Thoracic aorta (tissue), 2 donors: Measurements from ENCODE around the gene C6orf118. TPM values are rescaled to one million over a fixed set of nuclear protein-coding genes. Genes with fewer than 3 reads are reported as not detected.

ENCODE experiments used
- ATAC-seq: fragments of 150-250 bp; one replicate; pipeline ENCODE4 v1.8.0; 2017; ENCODE audit warnings: low read depth; ENCODE audit not compliant: insufficient number of reproducible peaks, low FRiP score
- DNase-seq: peaks from one replicate; pipeline ENCODE4 v3.0.0-alpha.2; 2020; ENCODE audit warnings: low spot score
- H3K27ac ChIP-seq, 2 donors: fragments of 200-600 bp; sonication (generic); 1 replicate in 1 of 2; 2 replicates in 1 of 2; pipeline ENCODE4 v1.5.1; 2016; ENCODE audit warnings: mild to moderate bottlenecking in 2 of 2, moderate library complexity in 2 of 2
- H3K27me3 ChIP-seq: fragments of 200-600 bp; sonication (generic); replicated peaks from 2 replicates; pipeline ENCODE4 v1.6.0; 2016; ENCODE audit warnings: mild to moderate bottlenecking; ENCODE audit not compliant: insufficient read depth
- H3K36me3 ChIP-seq: fragments of 200-600 bp; sonication (generic); one replicate; pipeline ENCODE4 v1.5.1; 2016
- H3K4me1 ChIP-seq, 2 donors: fragments of 200-600 bp; sonication (generic); 1 replicate in 1 of 2; 2 replicates in 1 of 2; pipeline versions ENCODE4 v1.5.1 to v1.6.0; 2016; ENCODE audit warnings: low read depth in 2 of 2, mild to moderate bottlenecking in 1 of 2; ENCODE audit not compliant: control insufficient read depth in 1 of 2
- H3K4me3 ChIP-seq: fragments of 200-600 bp; sonication (generic); 2 replicates; pipeline ENCODE4 v1.5.1; 2016; ENCODE audit warnings: mild to moderate bottlenecking
- H3K9me3 ChIP-seq: fragments of 200-600 bp; sonication (generic); 2 replicates; pipeline ENCODE4 v1.5.1; 2016
- total RNA-seq, 2 donors: library from RNA; depleted of rRNA; stranded (reverse); fragments of >200 nt; gene quantifications; one replicate each; pipeline versions ENCODE4 v1.1.0 to v1.2.3, GENCODE V29; 2016
- TF ChIP-seq, protein P1 (sequence below): fragments of 200-600 bp; sonication (generic); IDR thresholded peaks from one replicate; pipeline ENCODE4 v1.5.1; 2019; ENCODE audit warnings: antibody characterized with exemption

C6orf118 gene
- total RNA-seq, 2 donors from 2014 or later: not detected

DNA sequence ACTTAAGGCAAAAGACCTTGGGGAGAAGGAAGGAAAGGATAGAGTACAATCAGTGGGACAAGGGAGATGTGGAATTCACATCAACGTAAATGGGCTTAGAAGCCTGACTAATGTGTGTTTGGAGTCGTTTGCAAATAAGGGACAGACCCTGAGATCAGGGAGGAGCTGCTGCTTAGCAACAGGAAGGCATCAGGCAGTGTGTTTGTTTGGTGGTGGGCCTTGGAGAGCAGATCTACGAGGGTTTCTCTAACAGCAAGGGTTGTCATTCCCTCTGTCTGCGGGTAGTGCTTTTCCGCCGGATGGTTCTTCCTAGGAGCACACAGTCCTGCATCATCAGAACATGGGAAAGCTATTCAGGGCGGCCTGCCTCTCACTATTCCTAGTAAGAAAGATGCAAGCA is 40.4 kb downstream of the C6orf118 start:
- TF ChIP-seq, protein P1, sequence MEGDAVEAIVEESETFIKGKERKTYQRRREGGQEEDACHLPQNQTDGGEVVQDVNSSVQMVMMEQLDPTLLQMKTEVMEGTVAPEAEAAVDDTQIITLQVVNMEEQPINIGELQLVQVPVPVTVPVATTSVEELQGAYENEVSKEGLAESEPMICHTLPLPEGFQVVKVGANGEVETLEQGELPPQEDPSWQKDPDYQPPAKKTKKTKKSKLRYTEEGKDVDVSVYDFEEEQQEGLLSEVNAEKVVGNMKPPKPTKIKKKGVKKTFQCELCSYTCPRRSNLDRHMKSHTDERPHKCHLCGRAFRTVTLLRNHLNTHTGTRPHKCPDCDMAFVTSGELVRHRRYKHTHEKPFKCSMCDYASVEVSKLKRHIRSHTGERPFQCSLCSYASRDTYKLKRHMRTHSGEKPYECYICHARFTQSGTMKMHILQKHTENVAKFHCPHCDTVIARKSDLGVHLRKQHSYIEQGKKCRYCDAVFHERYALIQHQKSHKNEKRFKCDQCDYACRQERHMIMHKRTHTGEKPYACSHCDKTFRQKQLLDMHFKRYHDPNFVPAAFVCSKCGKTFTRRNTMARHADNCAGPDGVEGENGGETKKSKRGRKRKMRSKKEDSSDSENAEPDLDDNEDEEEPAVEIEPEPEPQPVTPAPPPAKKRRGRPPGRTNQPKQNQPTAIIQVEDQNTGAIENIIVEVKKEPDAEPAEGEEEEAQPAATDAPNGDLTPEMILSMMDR: no peak
- no peaks in the 10 kb centered on the region for H3K36me3 ChIP-seq
- H3K27ac ChIP-seq: no peak overlapping the region
- DNase-seq (no peak), ATAC-seq (no peak)
- H3K4me3 ChIP-seq: no peak overlapping the region
- H3K9me3 ChIP-seq: no peaks in the 10 kb centered on the region
- H3K27me3 ChIP-seq: no peaks in the 10 kb centered on the region
- no peaks in the 10 kb centered on the region for H3K4me1 ChIP-seq

DNA sequence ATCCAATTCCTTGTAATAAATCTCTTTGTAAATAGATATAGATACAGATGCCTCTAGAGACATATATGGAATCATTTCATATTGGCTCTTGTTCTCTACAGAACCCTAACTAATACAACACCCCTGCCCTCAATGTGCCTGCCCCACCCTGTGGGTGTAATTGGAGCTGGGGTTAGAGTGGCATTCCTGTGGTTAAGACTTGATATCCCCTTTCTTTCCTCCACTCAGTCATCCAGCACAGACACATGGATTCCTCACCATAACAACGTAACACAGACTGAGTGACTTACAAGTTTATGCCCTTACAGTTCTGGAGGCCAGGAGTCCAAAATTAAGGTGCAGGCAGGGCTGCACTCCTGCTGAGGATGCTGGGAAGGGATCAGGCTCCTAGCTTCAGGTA is 42.8 kb downstream of the C6orf118 start:
- Histone ChIP-seq H3K27me3 (no peaks in the 10 kb centered on the region), H3K9me3 (no peaks in the 10 kb centered on the region), H3K27ac (no peak overlapping the region), H3K4me3 (no peak overlapping the region), H3K36me3 (no peaks in the 10 kb centered on the region), H3K4me1 (no peaks in the 10 kb centered on the region)
- DNase-seq (no peak), ATAC-seq (no peak)
- TF ChIP-seq, protein P1: no peak

DNA sequence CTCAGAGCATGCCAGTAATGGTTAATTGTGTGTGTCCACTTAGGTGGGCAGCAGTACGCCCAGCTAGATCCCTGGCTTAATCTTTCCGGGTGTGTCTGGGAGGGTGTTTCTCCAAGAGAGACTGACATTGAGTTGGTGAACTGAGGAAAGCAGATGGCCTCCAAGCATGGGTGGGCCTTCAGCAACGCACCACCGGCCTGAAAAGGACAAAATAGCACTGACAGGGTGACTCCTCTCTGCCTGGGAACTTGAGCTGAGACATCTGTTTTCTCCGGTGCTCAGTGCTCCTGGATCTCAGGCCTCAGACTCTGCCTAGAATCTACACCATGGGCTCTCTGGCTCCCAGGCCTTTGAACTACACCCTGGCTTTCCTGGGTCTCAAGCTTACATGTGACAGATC is 43.2 kb downstream of the C6orf118 start:
- H3K27me3 ChIP-seq: no peaks in the 10 kb centered on the region
- TF ChIP-seq, protein P1: no peak
- no peak overlapping the region for H3K4me3 ChIP-seq
- no peaks in the 10 kb centered on the region for H3K9me3 ChIP-seq
- ATAC-seq: no peak
- DNase-seq: no peak
- no peaks in the 10 kb centered on the region for H3K36me3 ChIP-seq
- no peaks in the 10 kb centered on the region for H3K4me1 ChIP-seq
- H3K27ac ChIP-seq: no peak overlapping the region

DNA sequence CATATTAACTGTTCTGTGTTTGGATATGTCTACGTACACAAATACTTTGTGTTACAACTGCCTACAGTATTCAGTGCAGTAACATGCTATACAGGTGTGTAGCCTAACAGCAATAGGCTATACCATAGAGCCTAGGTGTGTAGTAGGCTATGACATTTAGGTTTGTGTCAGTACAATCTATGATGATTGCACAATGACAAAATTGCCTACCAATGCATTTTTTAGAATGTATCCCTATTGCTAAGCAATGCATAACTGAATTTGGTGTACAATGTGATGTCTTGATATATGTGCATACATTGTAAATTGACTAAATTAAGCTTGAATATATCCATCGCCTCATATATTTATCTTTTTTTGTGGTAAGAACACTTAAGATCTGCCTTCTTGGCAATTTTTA is 48.9 kb downstream of the C6orf118 start:
- TF ChIP-seq, protein P1: no peak
- H3K4me3 ChIP-seq: no peak overlapping the region
- H3K4me1 ChIP-seq: no peaks in the 10 kb centered on the region
- ATAC-seq (no peak), DNase-seq (no peak)
- H3K27me3 ChIP-seq: no peaks in the 10 kb centered on the region
- H3K9me3 ChIP-seq: peaks cover 6% of the 10 kb centered on the region
- H3K36me3 ChIP-seq: no peaks in the 10 kb centered on the region
- H3K27ac ChIP-seq: no peak overlapping the region

DNA sequence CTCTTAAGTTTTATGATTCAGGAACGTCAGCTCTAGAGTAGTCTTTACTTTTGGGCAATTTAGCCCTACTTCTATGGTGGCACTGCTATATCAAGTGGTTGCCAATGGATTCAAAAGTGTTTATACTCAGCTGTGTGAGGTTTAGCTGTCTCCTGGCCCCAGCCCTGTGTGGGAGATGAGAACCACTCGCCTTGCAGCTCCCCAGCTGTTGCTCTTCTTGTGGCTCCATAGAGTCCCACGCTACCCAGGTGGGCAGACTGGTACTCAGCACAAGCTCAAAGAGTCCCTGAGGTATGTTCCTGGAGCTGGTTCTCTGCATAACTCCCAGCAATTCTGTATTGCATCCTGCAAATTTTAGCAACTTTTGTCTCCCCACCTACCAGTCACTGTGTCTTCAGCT is 59.6 kb downstream of the C6orf118 start:
- H3K9me3 ChIP-seq: no peaks in the 10 kb centered on the region
- H3K4me1 ChIP-seq: no peaks in the 10 kb centered on the region
- no peak overlapping the region for H3K4me3 ChIP-seq
- TF ChIP-seq, protein P1: no peak
- no peak overlapping the region for H3K27ac ChIP-seq
- DNase-seq (no peak), ATAC-seq (no peak)
- H3K27me3 ChIP-seq: no peaks in the 10 kb centered on the region
- no peaks in the 10 kb centered on the region for H3K36me3 ChIP-seq
